Activated CD4-positive, alpha-beta T cell treated with anti-CD3 and anti-CD28 coated beads, Interleukin-2, amount 10 ng/mL, durations not matched to agents 24 days and 14 days (primary cell): ENCODE data around the gene DNM3. TPM values are rescaled to one million over a fixed set of nuclear protein-coding genes. Genes with fewer than 3 reads are reported as not detected.

Source experiments
- DNase-seq: peaks from one replicate; pipeline ENCODE4 v3.0.0; 2022
- H3K27ac Mint-ChIP-seq: one replicate; pipeline ENCODE4 v1.8.0; 2022; ENCODE audit warnings: mild to moderate bottlenecking, mixed read lengths
- H3K27me3 Mint-ChIP-seq: one replicate; pipeline ENCODE4 v1.8.0; 2022; ENCODE audit warnings: mixed read lengths
- H3K36me3 Mint-ChIP-seq: one replicate; pipeline ENCODE4 v1.8.0; 2022; ENCODE audit warnings: low read depth, mild to moderate bottlenecking, mixed read lengths
- H3K4me1 Mint-ChIP-seq: one replicate; pipeline ENCODE4 v1.8.0; 2021; ENCODE audit warnings: mixed read lengths
- H3K4me3 Mint-ChIP-seq: one replicate; pipeline ENCODE4 v1.8.0; 2022; ENCODE audit warnings: mild to moderate bottlenecking, moderate library complexity, mixed read lengths
- H3K9me3 Mint-ChIP-seq: one replicate; pipeline ENCODE4 v1.8.0; 2021; ENCODE audit warnings: mixed read lengths
- intact Hi-C: fragments of 100-400 bp; cut with micrococcal nuclease; formaldehyde crosslinking; loops from one replicate; pipeline ENCODE4 v1.15.1; 2023
- total RNA-seq: library from RNA; stranded (reverse); gene quantifications from 2 replicates; pipeline ENCODE4 v1.2.3, GENCODE V29; 2022

Gene DNM3
- total RNA-seq, 1 donor from 2014 or later = 0.42 TPM

DNA sequence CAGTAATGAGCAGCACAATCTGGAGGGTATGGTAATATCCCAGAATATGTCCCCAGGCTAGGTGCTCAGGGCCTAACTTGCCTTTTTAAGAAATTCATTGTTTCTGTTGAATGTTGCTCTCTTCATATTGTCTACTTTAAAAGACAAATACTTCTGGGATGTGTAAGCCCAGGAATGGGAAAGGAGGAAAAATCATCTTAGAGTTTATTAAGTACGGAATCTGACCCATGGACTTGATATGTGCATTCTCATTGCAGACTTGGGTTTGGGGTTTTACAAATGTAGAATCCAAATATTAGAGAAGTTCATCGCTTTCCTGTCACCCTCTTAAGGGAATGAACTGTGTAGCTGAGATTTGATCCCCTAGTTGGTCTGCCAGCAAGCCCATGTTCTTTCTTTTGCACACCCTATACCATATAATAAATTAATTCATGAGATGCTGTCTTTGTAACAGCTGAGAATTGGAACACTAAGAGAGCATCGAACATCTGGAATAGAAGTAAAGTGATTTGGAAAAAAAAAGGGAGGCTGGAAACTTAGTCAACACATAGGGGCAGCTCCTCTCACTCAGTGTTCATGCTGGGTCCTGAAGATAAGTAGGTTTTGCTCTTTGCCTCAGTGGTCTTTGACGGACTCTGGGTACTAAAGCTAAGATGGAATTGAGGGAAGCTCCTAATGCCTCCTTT lies 343.4 kb downstream of the DNM3 start:
- no peaks in the 10 kb centered on the region for H3K36me3 Mint-ChIP-seq
- DNase-seq = no peak
- no peak overlapping the region for H3K27ac Mint-ChIP-seq
- H3K4me3 Mint-ChIP-seq = no peak overlapping the region
- H3K9me3 Mint-ChIP-seq = peaks cover 6% of the 10 kb centered on the region
- intact Hi-C loops = no loop called here
- H3K4me1 Mint-ChIP-seq = peaks cover 40% of the 10 kb centered on the region
- H3K27me3 Mint-ChIP-seq = no peaks in the 10 kb centered on the region

DNA sequence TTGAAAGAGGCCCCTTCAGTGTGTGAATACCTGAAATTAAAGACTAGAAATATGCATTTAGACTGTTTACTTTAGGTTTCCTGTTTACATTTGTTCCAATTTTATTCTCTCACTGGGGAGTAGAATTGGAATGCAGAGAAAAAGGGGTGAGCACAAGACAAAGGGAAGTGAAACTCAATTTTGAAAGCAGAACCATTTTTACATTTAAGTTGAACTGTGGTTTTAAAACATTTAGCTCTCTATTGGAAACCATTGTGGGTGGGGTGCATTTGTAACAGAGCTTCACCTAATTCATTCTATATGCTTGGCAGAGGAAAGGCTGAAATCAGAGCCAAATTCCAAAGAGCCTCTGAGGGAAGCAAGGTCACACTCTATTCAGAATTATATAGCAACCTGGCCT lies 343.9 kb downstream of the DNM3 start:
- Mint-ChIP-seq H3K4me3 (no peak overlapping the region), H3K27ac (peak overlapping the region; percentile 49), H3K27me3 (no peaks in the 10 kb centered on the region), H3K36me3 (no peaks in the 10 kb centered on the region), H3K9me3 (peaks cover 9% of the 10 kb centered on the region), H3K4me1 (peaks cover 40% of the 10 kb centered on the region)
- intact Hi-C loops = no loop called here
- peak; percentile 60 for DNase-seq

DNA sequence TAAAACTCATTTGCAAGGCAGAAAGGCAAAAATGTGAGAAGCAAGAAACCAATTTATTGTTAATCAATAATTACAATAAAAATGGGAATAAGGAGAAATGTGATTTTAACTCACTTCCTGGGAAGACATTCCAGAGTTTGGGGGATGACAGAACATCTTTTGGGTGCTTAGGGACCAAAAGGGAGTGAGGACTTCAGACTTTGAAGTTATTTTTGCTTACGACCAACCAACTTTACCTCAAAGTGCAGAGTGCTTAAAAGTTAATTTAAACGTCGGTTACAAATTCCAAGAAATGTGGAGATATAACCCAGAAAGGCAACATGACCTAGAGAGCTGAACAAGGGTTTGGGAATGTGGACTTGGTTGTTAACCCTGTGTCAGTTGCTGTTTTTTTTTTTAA lies 344.7 kb downstream of the DNM3 start:
- intact Hi-C loops = no loop called here
- H3K9me3 Mint-ChIP-seq = peaks cover 10% of the 10 kb centered on the region
- no peaks in the 10 kb centered on the region for H3K36me3 Mint-ChIP-seq
- DNase-seq = no peak
- no peaks in the 10 kb centered on the region for H3K27me3 Mint-ChIP-seq
- peaks cover 36% of the 10 kb centered on the region for H3K4me1 Mint-ChIP-seq
- H3K27ac Mint-ChIP-seq = no peak overlapping the region
- H3K4me3 Mint-ChIP-seq = no peak overlapping the region

DNA sequence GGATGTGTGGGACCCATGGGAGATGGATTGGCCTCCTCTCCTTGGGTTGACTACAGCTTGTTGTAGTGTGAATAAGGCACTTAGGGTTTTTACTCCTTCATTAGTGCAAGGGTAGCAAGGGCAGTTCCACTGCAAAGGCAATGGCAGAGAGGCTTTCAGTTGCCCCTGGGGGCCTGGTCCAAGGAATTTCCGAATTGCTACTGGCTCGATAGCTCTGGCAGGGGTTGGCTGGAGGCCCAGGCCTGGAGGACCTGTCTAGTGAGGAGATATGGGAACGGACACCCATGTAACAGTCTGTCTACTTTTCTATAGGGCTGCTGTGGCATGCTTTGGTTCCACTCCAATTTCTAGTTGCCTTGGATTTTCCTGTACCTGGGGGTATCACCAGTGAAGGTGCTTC lies 360.3 kb downstream of the DNM3 start:
- Mint-ChIP-seq H3K4me1 (peaks cover 3% of the 10 kb centered on the region), H3K36me3 (peaks cover 10% of the 10 kb centered on the region), H3K4me3 (no peak overlapping the region), H3K9me3 (peaks cover 44% of the 10 kb centered on the region), H3K27me3 (no peaks in the 10 kb centered on the region), H3K27ac (no peak overlapping the region)
- intact Hi-C loops = no loop called here
- no peak for DNase-seq

DNA sequence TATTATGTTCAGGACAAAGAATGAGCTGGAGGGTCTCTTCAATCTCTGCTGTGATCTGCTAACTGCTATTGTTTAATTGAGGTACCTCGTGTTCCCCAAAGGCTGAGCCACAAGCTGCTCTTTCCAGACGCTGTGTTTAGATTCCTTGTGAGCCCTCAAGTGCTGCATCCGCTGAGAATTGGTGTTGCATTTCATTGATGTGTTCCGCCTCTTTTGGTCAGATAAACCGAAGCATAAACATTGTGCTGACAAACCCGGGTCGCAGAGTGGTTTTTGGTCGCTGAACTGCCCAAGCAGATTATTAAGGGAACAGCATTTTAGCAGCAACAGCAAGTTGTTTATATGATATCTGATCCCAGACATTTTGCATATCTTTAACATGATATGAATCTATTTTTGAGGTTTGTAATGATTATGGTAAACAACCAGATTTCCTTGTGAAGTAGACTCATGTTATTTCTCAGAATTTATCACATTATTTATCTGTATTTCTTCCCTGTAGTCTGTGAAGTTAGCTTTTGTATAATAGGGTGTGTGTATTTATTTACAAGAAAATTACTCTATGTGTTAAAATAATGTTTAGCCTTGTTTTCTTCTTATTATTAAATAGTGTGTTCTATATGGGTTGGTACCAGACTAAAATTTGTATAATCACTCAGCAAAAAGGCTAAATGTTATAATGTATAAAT lies 362.0 kb downstream of the DNM3 start:
- Mint-ChIP-seq H3K27ac (no peak overlapping the region), H3K4me1 (peaks cover 3% of the 10 kb centered on the region), H3K9me3 (peaks cover 39% of the 10 kb centered on the region), H3K27me3 (no peaks in the 10 kb centered on the region), H3K36me3 (peaks cover 10% of the 10 kb centered on the region), H3K4me3 (no peak overlapping the region)
- intact Hi-C loops = no loop called here
- DNase-seq = no peak

DNA sequence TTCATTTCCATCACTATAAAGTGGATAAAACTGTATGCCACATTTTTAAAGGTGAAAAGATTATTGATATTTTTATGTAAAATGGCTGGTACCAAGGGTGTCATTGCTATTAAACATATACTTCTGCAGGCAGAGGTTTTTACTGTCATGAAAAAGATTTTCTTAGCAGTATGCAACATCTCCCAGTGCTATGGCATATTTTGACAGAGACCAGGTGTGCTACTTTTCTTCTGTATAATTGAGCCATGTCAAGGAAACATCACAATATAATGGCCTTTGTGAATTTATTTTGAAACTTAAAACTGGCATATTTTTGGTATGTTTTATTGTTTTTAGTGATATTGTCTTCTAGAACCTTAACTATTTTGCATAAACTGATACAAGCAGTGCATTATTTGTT lies 362.6 kb downstream of the DNM3 start:
- Mint-ChIP-seq H3K36me3 (peaks cover 10% of the 10 kb centered on the region), H3K4me3 (no peak overlapping the region), H3K27ac (no peak overlapping the region), H3K4me1 (peaks cover 3% of the 10 kb centered on the region), H3K9me3 (peaks cover 37% of the 10 kb centered on the region), H3K27me3 (no peaks in the 10 kb centered on the region)
- intact Hi-C loops = no loop called here
- DNase-seq = no peak

DNA sequence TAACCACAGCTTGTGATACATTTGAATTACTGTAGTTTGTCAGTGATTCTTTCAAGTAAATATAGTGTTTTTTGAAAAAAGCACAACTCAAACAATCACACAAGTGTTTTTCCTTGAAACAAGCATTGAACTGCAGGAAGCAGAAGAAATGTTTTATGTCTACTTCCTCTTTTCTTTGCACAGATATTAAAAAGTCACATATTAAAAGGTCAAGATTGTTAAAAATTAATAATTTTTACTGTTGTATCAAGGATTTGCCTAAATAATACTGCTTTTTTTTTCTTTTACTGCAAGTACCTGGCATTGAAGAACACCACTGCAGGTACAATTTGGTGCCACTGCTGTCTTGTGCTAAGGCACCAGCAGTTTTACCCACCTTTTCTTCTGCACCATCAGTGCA lies 365.0 kb downstream of the DNM3 start:
- no peak for DNase-seq
- H3K27me3 Mint-ChIP-seq = no peaks in the 10 kb centered on the region
- H3K9me3 Mint-ChIP-seq = peaks cover 20% of the 10 kb centered on the region
- no peak overlapping the region for H3K4me3 Mint-ChIP-seq
- intact Hi-C loops = no loop called here
- no peaks in the 10 kb centered on the region for H3K36me3 Mint-ChIP-seq
- H3K27ac Mint-ChIP-seq = no peak overlapping the region
- H3K4me1 Mint-ChIP-seq = peaks cover 3% of the 10 kb centered on the region

DNA sequence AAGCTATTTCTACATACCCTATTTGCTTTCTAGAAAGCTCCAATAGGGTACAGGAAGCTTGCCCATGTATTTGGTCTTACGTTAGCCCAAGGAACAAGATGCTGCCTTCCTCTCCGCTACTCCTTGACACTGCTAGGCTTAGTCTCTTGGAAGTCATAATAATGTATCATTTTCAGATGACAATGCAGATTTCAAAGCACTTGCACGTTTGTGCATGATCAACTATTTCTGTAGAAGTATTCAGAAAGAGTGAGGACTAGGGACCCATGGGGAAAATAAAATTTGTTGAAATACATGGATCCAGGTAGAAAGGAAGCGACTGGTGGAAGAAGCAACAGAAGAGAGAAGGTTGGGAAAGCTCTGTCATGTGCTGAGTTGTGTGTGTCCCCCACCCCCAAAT lies 367.3 kb downstream of the DNM3 start:
- Mint-ChIP-seq H3K27me3 (peaks cover 2% of the 10 kb centered on the region), H3K9me3 (peaks cover 8% of the 10 kb centered on the region), H3K27ac (no peak overlapping the region), H3K4me1 (peaks cover 3% of the 10 kb centered on the region), H3K4me3 (no peak overlapping the region), H3K36me3 (no peaks in the 10 kb centered on the region)
- no peak for DNase-seq
- intact Hi-C loops = no loop called here

DNA sequence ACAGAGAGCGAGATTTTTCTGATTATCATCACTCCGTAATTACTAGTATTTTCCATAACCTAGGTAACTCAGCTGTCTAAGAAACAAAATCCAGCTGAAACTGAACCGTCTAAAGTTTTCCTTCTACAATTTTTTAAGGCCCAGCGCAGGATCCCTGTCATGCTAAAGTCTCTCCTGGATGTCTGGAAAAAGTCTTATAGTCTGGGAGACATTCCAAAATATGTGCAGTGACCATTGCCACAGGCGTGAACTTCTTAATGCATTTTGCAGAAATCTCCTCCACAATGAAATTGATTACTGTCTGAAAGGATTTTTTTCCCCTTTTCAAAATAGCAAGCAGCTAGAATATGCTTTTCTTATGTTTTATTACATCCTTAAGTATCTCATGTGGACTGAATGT lies 369.9 kb downstream of the DNM3 start:
- peaks cover 3% of the 10 kb centered on the region for H3K9me3 Mint-ChIP-seq
- intact Hi-C loops = no loop called here
- no peaks in the 10 kb centered on the region for H3K4me1 Mint-ChIP-seq
- H3K4me3 Mint-ChIP-seq = no peak overlapping the region
- H3K27me3 Mint-ChIP-seq = peaks cover 2% of the 10 kb centered on the region
- DNase-seq = no peak
- no peaks in the 10 kb centered on the region for H3K36me3 Mint-ChIP-seq
- H3K27ac Mint-ChIP-seq = no peak overlapping the region

DNA sequence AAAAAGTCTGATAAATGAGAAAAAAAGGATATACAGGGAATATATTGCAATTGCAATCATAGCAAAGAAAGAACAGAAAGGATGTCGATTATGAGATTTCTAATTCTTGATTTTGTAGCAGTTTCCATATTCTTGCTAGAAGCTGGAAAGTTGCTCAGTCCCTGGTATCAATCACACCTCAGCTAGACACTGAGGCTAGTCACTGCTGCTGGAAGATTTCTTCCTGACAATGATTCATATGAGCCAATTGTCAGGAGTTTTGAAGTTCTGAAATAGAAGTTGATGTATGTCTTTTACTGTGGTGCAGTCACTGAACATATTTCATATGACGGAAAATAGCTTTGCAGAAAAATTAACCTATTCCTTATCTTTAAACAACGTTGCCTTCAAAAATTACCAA lies 370.8 kb downstream of the DNM3 start:
- Mint-ChIP-seq H3K27me3 (peaks cover 2% of the 10 kb centered on the region), H3K4me3 (no peak overlapping the region), H3K36me3 (no peaks in the 10 kb centered on the region), H3K4me1 (no peaks in the 10 kb centered on the region), H3K9me3 (peaks cover 3% of the 10 kb centered on the region), H3K27ac (no peak overlapping the region)
- intact Hi-C loops = no loop called here
- no peak for DNase-seq

DNA sequence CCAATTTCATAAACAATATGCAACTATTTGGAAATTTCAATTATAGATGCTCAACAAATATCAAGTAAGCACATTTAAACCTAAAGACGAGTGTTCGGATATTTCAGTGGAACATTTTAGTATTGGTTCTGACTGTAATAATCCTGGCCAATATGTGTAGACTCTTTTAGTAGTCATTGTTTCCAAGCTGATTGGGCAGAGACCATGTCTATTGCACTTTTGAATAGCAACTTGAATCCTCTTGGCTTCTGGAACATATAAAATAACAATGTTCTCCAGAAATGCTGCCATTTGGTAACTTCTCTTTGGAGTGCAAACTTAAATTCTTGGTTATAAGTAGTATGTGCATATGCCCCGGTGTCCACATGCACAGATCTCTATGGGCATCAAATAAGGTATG lies 373.7 kb downstream of the DNM3 start:
- intact Hi-C loops = no loop called here
- Mint-ChIP-seq H3K4me3 (no peak overlapping the region), H3K27ac (no peak overlapping the region), H3K9me3 (no peaks in the 10 kb centered on the region), H3K36me3 (no peaks in the 10 kb centered on the region), H3K27me3 (peaks cover 2% of the 10 kb centered on the region), H3K4me1 (no peaks in the 10 kb centered on the region)
- DNase-seq = no peak

DNA sequence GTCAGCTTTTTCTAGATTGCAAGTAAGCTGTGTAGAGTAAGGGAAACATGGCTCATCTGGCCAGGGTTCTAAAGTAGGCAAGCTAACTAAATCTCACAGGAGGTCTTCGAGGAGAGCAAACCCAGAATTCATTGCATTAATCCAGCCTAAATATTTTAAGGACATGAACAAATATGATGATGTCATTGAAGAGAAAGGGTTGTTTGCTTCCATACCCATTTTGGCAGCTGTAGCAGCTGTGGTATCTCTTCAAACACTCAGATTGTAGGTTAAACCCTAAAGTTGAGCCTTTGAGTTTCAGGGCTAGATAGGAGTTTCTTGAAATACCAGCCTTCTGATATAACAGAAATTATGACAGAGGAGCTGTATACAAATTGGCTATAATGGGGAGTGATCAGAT lies 378.7 kb downstream of the DNM3 start:
- intact Hi-C loops = no loop called here
- no peaks in the 10 kb centered on the region for H3K36me3 Mint-ChIP-seq

DNA sequence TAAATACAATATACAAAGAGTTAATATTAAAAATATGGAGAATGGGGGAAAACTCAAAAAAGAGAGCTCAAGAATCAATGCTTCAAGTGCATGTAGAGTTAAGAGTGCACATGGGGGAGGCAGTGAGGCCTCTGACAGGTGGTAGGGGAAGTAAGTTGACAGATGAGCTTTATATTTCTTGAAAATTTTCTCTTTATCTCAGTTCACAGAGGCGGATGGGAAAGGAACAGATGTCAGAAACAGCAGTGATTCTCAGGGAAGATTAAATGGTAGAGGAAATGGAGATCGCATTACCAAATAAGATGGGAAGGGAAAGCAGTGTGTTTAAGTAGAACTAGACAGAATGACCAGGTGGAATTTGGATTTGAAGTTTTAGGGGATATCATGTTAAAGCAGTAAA lies 379.1 kb downstream of the DNM3 start:
- Mint-ChIP-seq H3K9me3 (peaks cover 13% of the 10 kb centered on the region), H3K36me3 (no peaks in the 10 kb centered on the region), H3K4me3 (no peak overlapping the region), H3K4me1 (no peaks in the 10 kb centered on the region), H3K27me3 (peaks cover 2% of the 10 kb centered on the region), H3K27ac (no peak overlapping the region)
- DNase-seq = no peak
- intact Hi-C loops = no loop called here

More for the DNA sequence above, 378.7 kb downstream of the DNM3 start:
- Mint-ChIP-seq H3K27me3 (peaks cover 2% of the 10 kb centered on the region), H3K4me3 (no peak overlapping the region), H3K4me1 (no peaks in the 10 kb centered on the region), H3K9me3 (peaks cover 11% of the 10 kb centered on the region), H3K27ac (no peak overlapping the region)
- DNase-seq = no peak

DNA sequence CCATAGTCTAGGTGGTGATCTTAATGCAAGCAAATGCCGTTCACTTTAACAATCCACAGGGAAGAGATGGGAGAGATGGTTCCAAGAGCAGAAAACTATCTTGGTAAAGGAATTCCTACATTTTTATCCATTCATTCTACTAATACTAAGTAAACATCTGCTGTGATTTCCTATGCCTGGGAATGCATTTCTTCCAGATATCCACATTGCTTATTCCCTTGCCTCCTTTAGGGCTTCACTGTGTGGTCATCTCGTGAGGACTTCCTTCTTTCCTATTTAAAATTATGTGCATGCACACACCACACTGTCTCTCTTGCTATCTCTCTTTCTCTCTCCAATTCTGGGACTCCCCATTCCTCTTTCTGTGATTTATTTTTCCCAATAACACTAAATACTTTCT lies 380.1 kb downstream of the DNM3 start:
- Mint-ChIP-seq H3K27ac (no peak overlapping the region), H3K36me3 (no peaks in the 10 kb centered on the region), H3K27me3 (peaks cover 2% of the 10 kb centered on the region), H3K9me3 (peaks cover 15% of the 10 kb centered on the region), H3K4me1 (no peaks in the 10 kb centered on the region), H3K4me3 (no peak overlapping the region)
- DNase-seq = no peak
- intact Hi-C loops = no loop called here

DNA sequence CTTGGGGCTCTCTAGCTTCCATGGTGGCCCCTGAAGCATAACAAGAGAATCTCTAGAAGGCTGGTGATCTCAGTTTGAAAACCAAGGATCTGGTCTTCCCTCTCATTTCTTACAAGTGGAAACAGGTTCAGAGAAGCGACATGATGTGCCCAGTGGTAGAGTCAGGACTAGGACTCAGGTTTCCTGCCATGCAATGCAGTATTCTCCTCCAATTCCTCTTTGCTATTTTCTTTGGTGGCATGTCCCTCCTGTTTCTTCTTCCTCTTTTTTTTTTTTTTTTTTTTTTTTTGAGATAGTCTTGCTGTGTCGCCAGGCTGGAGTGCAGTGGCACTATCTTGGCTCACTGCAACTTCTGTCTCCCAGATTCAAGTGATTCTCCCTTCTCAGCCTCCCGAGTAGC lies 383.6 kb downstream of the DNM3 start:
- peaks cover 18% of the 10 kb centered on the region for H3K9me3 Mint-ChIP-seq
- intact Hi-C loops = no loop called here

More for the DNA sequence above, 383.6 kb downstream of the DNM3 start:
- no peak overlapping the region for H3K4me3 Mint-ChIP-seq
- H3K36me3 Mint-ChIP-seq = peaks cover 2% of the 10 kb centered on the region
- no peak overlapping the region for H3K27ac Mint-ChIP-seq
- peaks cover 2% of the 10 kb centered on the region for H3K4me1 Mint-ChIP-seq
- H3K27me3 Mint-ChIP-seq = peaks cover 2% of the 10 kb centered on the region
- no peak for DNase-seq
